SU-DHL-6 (cell line): Measurements from ENCODE around the gene PPM1B.
"Not testable (repeated sequence)": the region's sequence is repeated elsewhere in the genome, so short reads cannot be mapped to it uniquely, and the experiment has no call there.

Experiments
- H2AFZ ChIP-seq: fragments of 200-600 bp; sonication (generic); 2 replicates; pipeline ENCODE4 v1.6.1; 2014; ENCODE audit warnings: low read depth, mild to moderate bottlenecking, moderate library complexity, mixed read lengths, antibody characterized with exemption, low read length; ENCODE audit not compliant: severe bottlenecking
- H3F3A ChIP-seq: fragments of 200-600 bp; shearing (Covaris generic); 2 replicates; pipeline ENCODE4 v1.6.0; 2016; ENCODE audit warnings: antibody characterized with exemption, mild to moderate bottlenecking; ENCODE audit not compliant: insufficient read depth
- H3K27ac ChIP-seq: fragments of 200-600 bp; sonication (generic); 2 replicates; pipeline ENCODE4 v1.5.1; 2016; ENCODE audit warnings: low read depth, mild to moderate bottlenecking, low read length, moderate library complexity, mixed read lengths
- H3K27me3 ChIP-seq: fragments of 200-600 bp; sonication (generic), shearing (Covaris generic); 2 replicates; pipeline ENCODE4 v1.6.0; 2014; ENCODE audit warnings: mild to moderate bottlenecking, low read length
- H3K36me3 ChIP-seq: fragments of 200-600 bp; sonication (generic); 2 replicates; pipeline ENCODE4 v1.6.1; 2014; ENCODE audit warnings: mild to moderate bottlenecking, low read length, mixed read lengths
- H3K4me2 ChIP-seq: fragments of 300-600, 200-600 bp; shearing (Covaris generic), sonication (generic); 2 replicates; pipeline ENCODE4 v1.6.0; 2014; ENCODE audit warnings: low read length, low read depth, mild to moderate bottlenecking; ENCODE audit not compliant: poor library complexity, severe bottlenecking
- H3K4me3 ChIP-seq: fragments of 200-600 bp; sonication (generic); 2 replicates; pipeline ENCODE4 v1.5.1; 2014; ENCODE audit warnings: antibody characterized with exemption, low read length, mild to moderate bottlenecking, mixed read lengths; ENCODE audit not compliant: insufficient read depth, poor library complexity, severe bottlenecking
- H3K79me2 ChIP-seq: fragments of 200-600 bp; sonication (generic); 2 replicates; pipeline ENCODE4 v1.6.1; 2014; ENCODE audit warnings: mild to moderate bottlenecking, low read length, moderate library complexity; ENCODE audit not compliant: insufficient read depth
- H3K9ac ChIP-seq: fragments of 200-600 bp; sonication (generic); 2 replicates; pipeline ENCODE4 v1.7.0; 2014; ENCODE audit warnings: mild to moderate bottlenecking, low read length
- H3K9me2 ChIP-seq: fragments of 200-600 bp; sonication (generic); replicated peaks from 2 replicates; pipeline ENCODE4 v1.6.1; 2014; ENCODE audit warnings: low read length; ENCODE audit not compliant: insufficient read depth
- H3K9me3 ChIP-seq: fragments of 200-600 bp; sonication (generic); 2 replicates; pipeline ENCODE4 v1.6.1; 2014; ENCODE audit warnings: low read length, mixed read lengths; ENCODE audit not compliant: insufficient read depth
- H4K20me1 ChIP-seq: fragments of 200-600 bp; sonication (generic); 2 replicates; pipeline ENCODE4 v1.6.1; 2014; ENCODE audit warnings: low read depth, mild to moderate bottlenecking, antibody characterized with exemption, low read length, moderate library complexity, mixed read lengths
- CTCF ChIP-seq: fragments of 200-600 bp; sonication (generic); IDR thresholded peaks from one replicate; pipeline ENCODE4 v1.5.1; 2017; ENCODE audit warnings: antibody characterized with exemption, mild to moderate bottlenecking, low read length, moderate library complexity; ENCODE audit not compliant: insufficient read depth, poor library complexity, severe bottlenecking
- EZH2phosphoT487 ChIP-seq: fragments of 200-600 bp; sonication (generic), shearing (Covaris generic); conservative IDR thresholded peaks from 2 replicates; pipeline ENCODE4 v1.6.1; 2018; ENCODE audit warnings: mild to moderate bottlenecking, antibody characterized with exemption, low read length, moderate library complexity, mixed read lengths

The PPM1B gene

GRCh38 chr2:44247924-44248323 lies 79.2 kb downstream of the PPM1B start:
- no peaks in the 10 kb centered on the region for H3K79me2 ChIP-seq
- no peak overlapping the region for H3K4me2 ChIP-seq
- H3K9me3 ChIP-seq, result no peaks in the 10 kb centered on the region
- no peak overlapping the region for H3K4me3 ChIP-seq
- no peak overlapping the region for H3K27ac ChIP-seq
- 0 out of 2 replicates have a peak, but pooled peaks cover 8% of the 10 kb centered on the region for H4K20me1 ChIP-seq
- no peaks in the 10 kb centered on the region for H3F3A ChIP-seq
- H3K36me3 ChIP-seq, result 0 out of 2 replicates have a peak, but pooled peaks cover 2% of the 10 kb centered on the region
- no peak overlapping the region for H2AFZ ChIP-seq
- H3K9ac ChIP-seq, result no peak overlapping the region
- no peaks in the 10 kb centered on the region for H3K9me2 ChIP-seq
- no peaks in the 10 kb centered on the region for H3K27me3 ChIP-seq
- TF ChIP-seq EZH2phosphoT487 (no peak), CTCF (no peak)

- not testable (repeated sequence) for H3K4me3 ChIP-seq, H3K36me3 ChIP-seq, H2AFZ ChIP-seq, H3K4me2 ChIP-seq, H3K9me3 ChIP-seq, H3F3A ChIP-seq, H3K9me2 ChIP-seq, H4K20me1 ChIP-seq, H3K27ac ChIP-seq, H3K79me2 ChIP-seq, H3K9ac ChIP-seq, H3K27me3 ChIP-seq
These were observed 80.6 kb downstream of the PPM1B start for GRCh38 chr2:44249269-44249668.

- no peak overlapping the region for H2AFZ ChIP-seq
- H3F3A ChIP-seq, result no peaks in the 10 kb centered on the region
- H3K4me2 ChIP-seq, result no peak overlapping the region
These were observed 81.7 kb downstream of the PPM1B start for GRCh38 chr2:44250376-44250775.

GRCh38 chr2:44254023-44254422 lies 85.3 kb downstream of the PPM1B start:
- Histone ChIP-seq H2AFZ (no peak overlapping the region), H3K4me2 (no peak overlapping the region), H4K20me1 (no peaks in the 10 kb centered on the region), H3K9me2 (no peaks in the 10 kb centered on the region), H3K27ac (no peak overlapping the region), H3K27me3 (no peaks in the 10 kb centered on the region), H3K9me3 (no peaks in the 10 kb centered on the region), H3K79me2 (no peaks in the 10 kb centered on the region), H3K36me3 (0 out of 2 replicates have a peak, but pooled peaks cover 3% of the 10 kb centered on the region), H3K9ac (no peak overlapping the region), H3F3A (no peaks in the 10 kb centered on the region), H3K4me3 (no peak overlapping the region)
- TF ChIP-seq EZH2phosphoT487 (no peak), CTCF (no peak)

More at GRCh38 chr2:44250376-44250775, 81.7 kb downstream of the PPM1B start:
- H3K9me2 ChIP-seq, result no peaks in the 10 kb centered on the region
- 0 out of 2 replicates have a peak, but pooled peaks cover 3% of the 10 kb centered on the region for H4K20me1 ChIP-seq
- H3K9ac ChIP-seq, result no peak overlapping the region
- H3K9me3 ChIP-seq, result no peaks in the 10 kb centered on the region
- no peak for TF ChIP-seq EZH2phosphoT487
- no peak for TF ChIP-seq CTCF
- no peaks in the 10 kb centered on the region for H3K27me3 ChIP-seq
- H3K27ac ChIP-seq, result no peak overlapping the region
- H3K36me3 ChIP-seq, result 0 out of 2 replicates have a peak, but pooled peaks cover 3% of the 10 kb centered on the region
- no peaks in the 10 kb centered on the region for H3K79me2 ChIP-seq
- H3K4me3 ChIP-seq, result no peak overlapping the region

GRCh38 chr2:44255704-44256103 lies 87.0 kb downstream of the PPM1B start:
- not testable (repeated sequence) for H3F3A ChIP-seq, H4K20me1 ChIP-seq

GRCh38 chr2:44257802-44258201 lies 89.1 kb downstream of the PPM1B start:
- not testable (repeated sequence) for H3F3A ChIP-seq, H4K20me1 ChIP-seq, H3K4me2 ChIP-seq, H2AFZ ChIP-seq, H3K27me3 ChIP-seq, H3K9ac ChIP-seq, H3K9me2 ChIP-seq, H3K36me3 ChIP-seq, H3K79me2 ChIP-seq, H3K9me3 ChIP-seq, H3K4me3 ChIP-seq, H3K27ac ChIP-seq

More at GRCh38 chr2:44255704-44256103, 87.0 kb downstream of the PPM1B start:
- not testable (repeated sequence) for H3K4me2 ChIP-seq, H3K9ac ChIP-seq, H3K36me3 ChIP-seq, H3K27me3 ChIP-seq, H3K79me2 ChIP-seq, H2AFZ ChIP-seq, H3K9me2 ChIP-seq, H3K4me3 ChIP-seq, H3K27ac ChIP-seq, H3K9me3 ChIP-seq
